H9 (cell line): ENCODE results near the gene HEBP2. TPM values are rescaled to one million over a fixed set of nuclear protein-coding genes. Genes with fewer than 3 reads are reported as not detected.
A peak's percentile ranks its signal among the peaks of the same experiment; 100 is the strongest.

Experiments
- DNase-seq: peaks from one replicate; pipeline ENCODE4 v3.0.0-alpha.2; 2017
- H2AFZ ChIP-seq: one replicate; pipeline ENCODE4 v1.6.1; 2013; ENCODE audit warnings: mild to moderate bottlenecking, low read length, control low read depth, moderate library complexity
- H2AK5ac ChIP-seq: 2 replicates; pipeline ENCODE4 v1.6.1; 2013; ENCODE audit warnings: low read length, control low read depth, mixed read lengths; ENCODE audit not compliant: insufficient read length
- H2BK120ac ChIP-seq: one replicate; pipeline ENCODE4 v1.6.1; 2013; ENCODE audit warnings: low read depth, mild to moderate bottlenecking, low read length, control low read depth, inconsistent platforms; ENCODE audit not compliant: poor library complexity, severe bottlenecking
- H2BK12ac ChIP-seq: 2 replicates; pipeline ENCODE4 v1.6.1; 2013; ENCODE audit warnings: low read length, control low read depth, mixed read lengths, low read depth; ENCODE audit not compliant: insufficient read length
- H2BK15ac ChIP-seq: 2 replicates; pipeline ENCODE4 v1.6.1; 2013; ENCODE audit warnings: low read depth, low read length, control low read depth
- H2BK20ac ChIP-seq: one replicate; pipeline ENCODE4 v1.6.1; 2013; ENCODE audit warnings: low read depth, mild to moderate bottlenecking, low read length, control low read depth, inconsistent platforms; ENCODE audit not compliant: poor library complexity, severe bottlenecking
- H2BK5ac ChIP-seq: 2 replicates; pipeline ENCODE4 v1.6.1; 2013; ENCODE audit warnings: low read length, control low read depth, mixed read lengths; ENCODE audit not compliant: insufficient read length
- H3K14ac ChIP-seq: 2 replicates; pipeline ENCODE4 v1.6.1; 2013; ENCODE audit warnings: low read length, control low read depth; ENCODE audit not compliant: insufficient read depth
- H3K18ac ChIP-seq: 2 replicates; pipeline ENCODE4 v1.6.1; 2013; ENCODE audit warnings: low read depth, mild to moderate bottlenecking, mixed read lengths, low read length, control low read depth; ENCODE audit not compliant: insufficient read length
- H3K23ac ChIP-seq: 2 replicates; pipeline ENCODE4 v1.6.1; 2013; ENCODE audit warnings: low read length, control low read depth, mixed read lengths, low read depth; ENCODE audit not compliant: insufficient read length
- H3K23me2 ChIP-seq: 2 replicates; pipeline ENCODE4 v1.6.1; 2013; ENCODE audit warnings: low read depth, mild to moderate bottlenecking, mixed read lengths, low read length, control low read depth; ENCODE audit not compliant: insufficient read length, poor library complexity, severe bottlenecking
- H3K27ac ChIP-seq: 2 replicates; pipeline ENCODE4 v1.5.1; 2013; ENCODE audit warnings: low read length, control low read depth, mixed read lengths, low read depth; ENCODE audit not compliant: insufficient read length
- H3K27me3 ChIP-seq: 2 replicates; pipeline ENCODE4 v1.6.1; 2013; ENCODE audit warnings: low read length, control low read depth, inconsistent platforms; ENCODE audit not compliant: insufficient read depth
- H3K4ac ChIP-seq: 2 replicates; pipeline ENCODE4 v1.6.1; 2013; ENCODE audit warnings: low read depth, mild to moderate bottlenecking, control low read depth, inconsistent platforms, low read length, moderate library complexity
- H3K4me1 ChIP-seq: 2 replicates; pipeline ENCODE4 v1.6.1; 2013; ENCODE audit warnings: low read length, control low read depth, inconsistent platforms; ENCODE audit not compliant: insufficient read depth
- H3K4me2 ChIP-seq: 2 replicates; pipeline ENCODE4 v1.6.1; 2013; ENCODE audit warnings: low read length, control low read depth, mixed read lengths; ENCODE audit not compliant: insufficient read length, insufficient read depth
- H3K56ac ChIP-seq: 2 replicates; pipeline ENCODE4 v1.6.1; 2013; ENCODE audit warnings: low read depth, mild to moderate bottlenecking, mixed read lengths, low read length, control low read depth; ENCODE audit not compliant: insufficient read length
- H3K79me1 ChIP-seq: 2 replicates; pipeline ENCODE4 v1.6.1; 2013; ENCODE audit warnings: low read depth, mild to moderate bottlenecking, moderate library complexity, low read length, control low read depth, inconsistent platforms; ENCODE audit not compliant: insufficient read depth, poor library complexity, severe bottlenecking
- H3K79me2 ChIP-seq: 2 replicates; pipeline ENCODE4 v1.6.1; 2013; ENCODE audit warnings: low read length, control low read depth, inconsistent platforms; ENCODE audit not compliant: insufficient read depth
- H3K9ac ChIP-seq: 2 replicates; pipeline ENCODE4 v1.6.1; 2013; ENCODE audit warnings: low read length, control low read depth, mixed read lengths; ENCODE audit not compliant: insufficient read length; ENCODE audit errors: extremely low read depth
- H3K9me3 ChIP-seq: one replicate; pipeline ENCODE4 v1.6.1; 2013; ENCODE audit warnings: low read depth, low read length, inconsistent platforms; ENCODE audit not compliant: control insufficient read depth
- H3T11ph ChIP-seq: one replicate; pipeline ENCODE4 v1.6.1; 2013; ENCODE audit warnings: mild to moderate bottlenecking, low read length, control low read depth, inconsistent platforms
- H4K20me1 ChIP-seq: one replicate; pipeline ENCODE4 v1.6.1; 2013; ENCODE audit not compliant: control insufficient read depth, insufficient read length, insufficient read depth
- H4K5ac ChIP-seq: 2 replicates; pipeline ENCODE4 v1.6.1; 2013; ENCODE audit warnings: low read depth, mild to moderate bottlenecking, mixed read lengths, low read length, control low read depth; ENCODE audit not compliant: insufficient read length
- H4K8ac ChIP-seq: replicated peaks from 2 replicates; pipeline ENCODE4 v1.6.1; 2013; ENCODE audit warnings: low read length, control low read depth, mixed read lengths, low read depth; ENCODE audit not compliant: insufficient read length
- H4K91ac ChIP-seq: 2 replicates; pipeline ENCODE4 v1.6.1; 2013; ENCODE audit warnings: low read depth, mild to moderate bottlenecking, moderate library complexity, mixed read lengths, low read length, control low read depth; ENCODE audit not compliant: insufficient read length
- H3K27ac Mint-ChIP-seq, 3 experiments: 2 replicates in 2 of 3; 3 replicates in 1 of 3; pipeline ENCODE4 v1.8.0; 2020 to 2021; ENCODE audit warnings: mixed read lengths in 3 of 3, mild to moderate bottlenecking in 1 of 3, moderate library complexity in 1 of 3
- H3K27me3 Mint-ChIP-seq: 2 replicates; pipeline ENCODE4 v1.8.0; 2021; ENCODE audit warnings: low read depth, mild to moderate bottlenecking, moderate library complexity, mixed read lengths
- H3K36me3 Mint-ChIP-seq, 3 experiments: 2 replicates in 2 of 3; 3 replicates in 1 of 3; pipeline ENCODE4 v1.8.0; 2020 to 2021; ENCODE audit warnings: low read depth in 3 of 3, mixed read lengths in 3 of 3; ENCODE audit not compliant: insufficient read depth in 1 of 3
- H3K4me1 Mint-ChIP-seq, 2 experiments: 2 replicates each; pipeline ENCODE4 v1.8.0; 2020; ENCODE audit warnings: mixed read lengths in 2 of 2
- H3K4me3 Mint-ChIP-seq, 2 experiments: 2 replicates in 1 of 2; 3 replicates in 1 of 2; pipeline ENCODE4 v1.8.0; 2020 to 2021; ENCODE audit warnings: mild to moderate bottlenecking in 2 of 2, mixed read lengths in 2 of 2, moderate library complexity in 1 of 2
- H3K9me3 Mint-ChIP-seq, 2 experiments: 2 replicates in 1 of 2; 3 replicates in 1 of 2; pipeline ENCODE4 v1.8.0; 2020; ENCODE audit warnings: mild to moderate bottlenecking in 2 of 2, mixed read lengths in 2 of 2, moderate library complexity in 1 of 2
- CTCF ChIP-seq: fragments of 200-600 bp; sonication (generic); conservative IDR thresholded peaks from 3 replicates; pipeline ENCODE4 v1.8.0; 2021; ENCODE audit warnings: antibody characterized with exemption, mild to moderate bottlenecking
- WGBS: extraction: QIAGEN DNeasy Blood & Tissue Kit; methylation state at CpG from one replicate; pipeline ENCODE4 v1.1.7; 2013; ENCODE audit warnings: missing lambda C conversion rate, low lambda C conversion rate, mixed read lengths; ENCODE audit not compliant: insufficient read length; ENCODE audit errors: extremely low coverage; 5-methylcytosine and 5-hydroxymethylcytosine counted together
- total RNA-seq: library from RNA; stranded (reverse); gene quantifications from 2 replicates; pipeline ENCODE4 v1.2.1, GENCODE V29; 2021

HEBP2 gene
- total RNA-seq, 1 experiment from 2014 or later, result 57.8 TPM

DNA sequence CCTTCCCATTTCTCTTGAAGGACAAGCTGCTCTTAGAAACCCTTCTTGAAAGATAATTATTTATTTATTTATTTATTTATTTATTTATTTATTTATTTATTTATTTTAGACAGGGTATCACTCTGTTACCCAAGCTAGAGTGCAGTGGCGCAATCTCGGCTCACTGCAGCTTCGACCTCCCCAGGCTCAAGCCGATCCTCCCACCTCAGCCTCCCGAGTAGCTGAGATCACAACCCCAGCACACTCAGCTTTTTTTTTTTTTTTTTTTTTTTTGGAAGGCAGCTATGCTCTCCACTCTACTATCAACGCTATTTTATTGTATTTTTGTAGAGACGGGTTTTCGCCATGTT is 1.2 kb upstream of the HEBP2 start:
- Histone ChIP-seq H3K9ac (no peak overlapping the region), H3K27ac (no peak overlapping the region), H3K14ac (no peak overlapping the region), H3K79me2 (no peaks in the 10 kb centered on the region), H4K20me1 (no peaks in the 10 kb centered on the region), H4K5ac (no peak overlapping the region), H3K56ac (no peak overlapping the region), H4K8ac (no peak overlapping the region), H2AK5ac (no peak overlapping the region), H3K18ac (no peak overlapping the region), H3T11ph (no peak overlapping the region), H3K4me2 (peak overlapping the region; percentile 45), H2AFZ (no peak overlapping the region), H3K4ac (no peak overlapping the region), H2BK5ac (no peak overlapping the region), H2BK120ac (no peak overlapping the region), H4K91ac (no peak overlapping the region), H2BK12ac (no peak overlapping the region), H3K9me3 (no peaks in the 10 kb centered on the region), H3K27me3 (no peaks in the 10 kb centered on the region), H3K79me1 (no peaks in the 10 kb centered on the region), H2BK20ac (no peak overlapping the region), H3K23ac (no peak overlapping the region), H2BK15ac (no peak overlapping the region), H3K23me2 (peaks cover 17% of the 10 kb centered on the region), H3K4me1 (no peaks in the 10 kb centered on the region)
- no peaks in the 10 kb centered on the region; a peak in 1 of 5 replicates for H3K9me3 Mint-ChIP-seq
- H3K27ac Mint-ChIP-seq, result no peak overlapping the region
- H3K4me3 Mint-ChIP-seq, result peak overlapping the region; percentile 85 to 90; a peak in 4 of 5 replicates
- H3K36me3 Mint-ChIP-seq, result peaks cover 2 to 23% (median 20%) of the 10 kb centered on the region in 3 experiments; a peak in 6 of 7 replicates
- no peak for TF ChIP-seq CTCF
- no peaks in the 10 kb centered on the region; the same call in 1 of the 2 replicates for H3K27me3 Mint-ChIP-seq
- no CpG with 5 or more reads among the region's 8 CpGs for WGBS
- H3K4me1 Mint-ChIP-seq, result peaks cover 4 to 12% of the 10 kb centered on the region in 2 experiments
- no peak for DNase-seq
